ENCODE measurements around the gene PCDH1.

Gene PCDH1

DNA sequence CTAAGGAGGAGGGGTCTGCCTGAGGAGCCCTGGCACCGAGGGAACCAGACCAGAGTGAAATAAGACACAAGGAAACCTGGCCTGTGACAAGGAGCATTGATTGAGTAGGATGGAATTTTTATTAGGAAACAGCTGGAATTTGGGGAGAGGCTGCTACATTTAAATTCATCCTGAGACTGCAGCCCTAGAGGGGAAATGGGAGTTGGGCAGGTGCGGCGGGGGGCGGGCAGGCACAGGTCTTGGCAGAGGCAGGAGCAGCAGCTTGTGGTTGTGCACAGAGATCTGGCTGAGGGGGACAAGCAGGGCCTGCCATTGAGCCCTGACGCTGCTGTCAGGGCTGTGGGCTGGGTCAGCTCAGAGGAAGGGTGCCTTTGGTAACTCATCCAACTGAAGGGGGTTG is 71.6 kb downstream of the PCDH1 start:
- DNase-seq: no peak

DNA sequence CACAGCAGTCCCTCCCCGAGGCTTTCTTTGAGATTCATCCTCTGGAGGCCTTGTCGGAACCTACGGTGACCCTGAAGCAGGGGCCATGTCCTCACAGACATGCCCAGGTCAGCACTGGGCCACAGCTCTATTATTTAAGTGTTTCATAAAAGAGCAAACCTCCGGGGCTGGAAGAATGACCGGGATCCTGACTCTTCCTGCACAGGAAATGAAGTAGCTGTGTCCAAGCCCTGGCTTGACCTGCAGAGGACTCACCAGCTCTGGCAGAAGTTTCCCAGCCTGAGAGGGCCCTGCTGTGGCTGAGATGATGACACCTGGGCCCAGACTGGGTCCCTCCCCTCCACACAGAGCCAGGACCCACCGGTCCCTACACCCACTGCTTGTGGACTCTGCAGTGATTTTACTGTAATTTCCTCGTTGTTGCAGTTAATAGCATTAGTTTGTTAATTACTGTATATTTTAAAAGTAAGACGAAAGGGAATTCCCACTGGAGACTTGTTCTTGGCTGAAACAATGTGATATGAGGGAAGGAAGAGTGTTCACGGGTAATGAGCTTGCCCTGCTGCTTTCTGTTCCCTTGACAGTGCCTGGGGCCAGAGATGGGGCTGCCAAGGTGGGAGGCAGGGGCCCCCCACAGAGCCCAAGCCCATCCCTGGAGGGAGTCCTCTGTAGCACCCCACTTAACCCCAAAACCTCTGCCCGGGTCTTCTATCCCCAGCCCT is 72.2 kb downstream of the PCDH1 start:
- DNase-seq: no peak

DNA sequence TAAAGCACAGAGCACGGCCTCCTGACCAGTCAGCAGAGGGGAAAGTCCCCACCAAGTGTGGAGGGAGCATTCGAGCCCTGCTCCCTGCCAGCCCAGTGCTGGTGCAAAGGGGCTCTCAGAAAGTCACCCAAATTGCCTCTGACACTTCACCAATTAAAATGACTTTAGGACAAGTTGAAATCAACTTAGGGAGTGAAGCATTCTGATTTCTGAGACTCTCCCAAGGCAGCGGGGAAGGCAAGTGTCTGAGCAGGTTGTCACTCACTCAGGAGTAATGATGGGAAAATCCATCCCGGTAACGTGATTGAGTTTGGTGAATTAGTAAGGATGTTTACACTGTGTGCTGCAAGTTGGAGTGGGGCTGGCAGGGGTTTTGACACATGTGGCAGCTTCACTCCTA is 73.7 kb downstream of the PCDH1 start:
- no peak for DNase-seq

Data from NCI-H1436 treated with DMSO at 0.1 percent for 48 hours (cell line).